Measurements from ENCODE around the gene GPR137C.

- TF ChIP-seq CTCF (IDR thresholded peaks at IDR 0.05; ENCODE audit: insufficient read depth, low read depth, low read length) (no peak), EZH2 (IDR thresholded peaks at IDR 0.05; ENCODE audit: insufficient read depth, low read length) (no peak)
Observed at GRCh38 chr14:52546318-52546670, 6.3 kb upstream of the GPR137C start.

Data from astrocyte (in vitro differentiated cells and primary cell).